ENCODE measurements around the gene HSD17B4. TPM values are rescaled to one million over a fixed set of nuclear protein-coding genes. Genes with fewer than 3 reads are reported as not detected.
"Not testable (repeated sequence)": the region's sequence is repeated elsewhere in the genome, so short reads cannot be mapped to it uniquely, and the experiment has no call there.

The HSD17B4 gene
- total RNA-seq, 2 donors from 2014 or later, result 168 to 174 TPM

- H3K27me3 ChIP-seq (replicated peaks; ENCODE audit: insufficient read depth), result no peaks in the 10 kb centered on the region
- DNase-seq (ENCODE audit: low spot score) (no peak), ATAC-seq (ENCODE audit: insufficient number of reproducible peaks, low FRiP score, low read depth) (no peak)
- no peaks in the 10 kb centered on the region for H3K4me1 ChIP-seq (ENCODE audit: control insufficient read depth in 1 of 2, low read depth in 2 of 2)
- no peak for TF ChIP-seq CTCF (IDR thresholded peaks at IDR 0.05)
- H3K9me3 ChIP-seq, result no peaks in the 10 kb centered on the region
- H3K36me3 ChIP-seq, result peaks cover 10% of the 10 kb centered on the region
- H3K27ac ChIP-seq, result no peak overlapping the region
- no peak overlapping the region for H3K4me3 ChIP-seq
Measured at GRCh38 chr5:119484884-119485283, 32.6 kb downstream of the HSD17B4 start.

GRCh38 chr5:119501671-119502179, 49.4 kb downstream of the HSD17B4 start:
- H3K4me3 ChIP-seq, result no peak overlapping the region
- H3K36me3 ChIP-seq, result peaks cover 16% of the 10 kb centered on the region
- H3K27ac ChIP-seq, result no peak overlapping the region
- H3K27me3 ChIP-seq (replicated peaks; ENCODE audit: insufficient read depth), result no peaks in the 10 kb centered on the region
- no peak for DNase-seq (ENCODE audit: low spot score)
- TF ChIP-seq CTCF (IDR thresholded peaks at IDR 0.05), result no peak
- H3K4me1 ChIP-seq (ENCODE audit: control insufficient read depth in 1 of 2, low read depth in 2 of 2), result no peaks in the 10 kb centered on the region
- ATAC-seq (ENCODE audit: insufficient number of reproducible peaks, low FRiP score, low read depth), result no peak
- H3K9me3 ChIP-seq, result peaks cover 10% of the 10 kb centered on the region

- H3K36me3 ChIP-seq, result peaks cover 15% of the 10 kb centered on the region
- H3K27me3 ChIP-seq (replicated peaks; ENCODE audit: insufficient read depth); H3K27ac ChIP-seq; H3K4me3 ChIP-seq; H3K4me1 ChIP-seq (ENCODE audit: control insufficient read depth in 1 of 2, low read depth in 2 of 2); ATAC-seq (ENCODE audit: insufficient number of reproducible peaks, low FRiP score, low read depth); H3K9me3 ChIP-seq; DNase-seq (ENCODE audit: low spot score): not testable (repeated sequence)
Measured at GRCh38 chr5:119503939-119504338, 51.6 kb downstream of the HSD17B4 start.

- no peak for ATAC-seq (ENCODE audit: insufficient number of reproducible peaks, low FRiP score, low read depth)
- no peak for TF ChIP-seq CTCF (IDR thresholded peaks at IDR 0.05)
- H3K36me3 ChIP-seq, result peaks cover 21% of the 10 kb centered on the region
- no peaks in the 10 kb centered on the region for H3K27me3 ChIP-seq (replicated peaks; ENCODE audit: insufficient read depth)
- no peak overlapping the region for H3K27ac ChIP-seq
- H3K4me3 ChIP-seq, result no peak overlapping the region
- H3K9me3 ChIP-seq, result no peaks in the 10 kb centered on the region
- no peak for DNase-seq (ENCODE audit: low spot score)
- H3K4me1 ChIP-seq (ENCODE audit: control insufficient read depth in 1 of 2, low read depth in 2 of 2), result no peaks in the 10 kb centered on the region
Measured at GRCh38 chr5:119512277-119512676, 60.0 kb downstream of the HSD17B4 start.

- H3K27me3 ChIP-seq (replicated peaks; ENCODE audit: insufficient read depth), result no peaks in the 10 kb centered on the region
- ATAC-seq (ENCODE audit: insufficient number of reproducible peaks, low FRiP score, low read depth) (no peak), DNase-seq (ENCODE audit: low spot score) (no peak)
- TF ChIP-seq CTCF (IDR thresholded peaks at IDR 0.05), result no peak
- no peak overlapping the region for H3K27ac ChIP-seq
- no peak overlapping the region for H3K4me3 ChIP-seq
- H3K9me3 ChIP-seq, result no peaks in the 10 kb centered on the region
- no peaks in the 10 kb centered on the region for H3K4me1 ChIP-seq (ENCODE audit: control insufficient read depth in 1 of 2, low read depth in 2 of 2)
- H3K36me3 ChIP-seq, result peaks cover 22% of the 10 kb centered on the region
Measured at GRCh38 chr5:119515192-119515591, 62.9 kb downstream of the HSD17B4 start.

- not testable (repeated sequence) for DNase-seq (ENCODE audit: low spot score)
Measured at GRCh38 chr5:119517115-119517514, 64.8 kb downstream of the HSD17B4 start.

More at GRCh38 chr5:119517115-119517514, 64.8 kb downstream of the HSD17B4 start:
- not testable (repeated sequence) for H3K27me3 ChIP-seq (replicated peaks; ENCODE audit: insufficient read depth); H3K9me3 ChIP-seq; H3K27ac ChIP-seq; H3K4me3 ChIP-seq; ATAC-seq (ENCODE audit: insufficient number of reproducible peaks, low FRiP score, low read depth); H3K4me1 ChIP-seq (ENCODE audit: control insufficient read depth in 1 of 2, low read depth in 2 of 2)
- peaks cover 11% of the 10 kb centered on the region for H3K36me3 ChIP-seq

Measured in thoracic aorta (tissue), 2 donors.